ENCODE measurements around the gene NUP188.

GRCh38 chr9:128923493-128923883, 24.0 kb upstream of the NUP188 start:
- TF ChIP-seq EZH2 (IDR thresholded peaks at IDR 0.05; ENCODE audit: insufficient read depth, low read length) = no peak
- TF ChIP-seq, protein P1, sequence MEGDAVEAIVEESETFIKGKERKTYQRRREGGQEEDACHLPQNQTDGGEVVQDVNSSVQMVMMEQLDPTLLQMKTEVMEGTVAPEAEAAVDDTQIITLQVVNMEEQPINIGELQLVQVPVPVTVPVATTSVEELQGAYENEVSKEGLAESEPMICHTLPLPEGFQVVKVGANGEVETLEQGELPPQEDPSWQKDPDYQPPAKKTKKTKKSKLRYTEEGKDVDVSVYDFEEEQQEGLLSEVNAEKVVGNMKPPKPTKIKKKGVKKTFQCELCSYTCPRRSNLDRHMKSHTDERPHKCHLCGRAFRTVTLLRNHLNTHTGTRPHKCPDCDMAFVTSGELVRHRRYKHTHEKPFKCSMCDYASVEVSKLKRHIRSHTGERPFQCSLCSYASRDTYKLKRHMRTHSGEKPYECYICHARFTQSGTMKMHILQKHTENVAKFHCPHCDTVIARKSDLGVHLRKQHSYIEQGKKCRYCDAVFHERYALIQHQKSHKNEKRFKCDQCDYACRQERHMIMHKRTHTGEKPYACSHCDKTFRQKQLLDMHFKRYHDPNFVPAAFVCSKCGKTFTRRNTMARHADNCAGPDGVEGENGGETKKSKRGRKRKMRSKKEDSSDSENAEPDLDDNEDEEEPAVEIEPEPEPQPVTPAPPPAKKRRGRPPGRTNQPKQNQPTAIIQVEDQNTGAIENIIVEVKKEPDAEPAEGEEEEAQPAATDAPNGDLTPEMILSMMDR (IDR thresholded peaks at IDR 0.05; ENCODE audit: insufficient read depth, low read depth, low read length) = no peak
